HepG2 (cell line): ENCODE measurements around the gene COX4I1. TPM values are rescaled to one million over a fixed set of nuclear protein-coding genes. Genes with fewer than 3 reads are reported as not detected.

ENCODE experiments used
- AFF4 ChIP-seq: sonication (generic); formaldehyde crosslinking; IDR thresholded peaks from 2 replicates; pipeline ENCODE4 v1.4.0; 2020; ENCODE audit warnings: missing genetic modification reagents
- ARID4A ChIP-seq: sonication (generic); formaldehyde crosslinking; IDR thresholded peaks from 2 replicates; pipeline ENCODE4 v1.5.0; 2020; ENCODE audit warnings: mild to moderate bottlenecking, missing genetic modification reagents, borderline replicate concordance
- ATAD3A ChIP-seq: sonication (generic); formaldehyde crosslinking; IDR thresholded peaks from 2 replicates; pipeline ENCODE4 v1.4.0; 2020; ENCODE audit warnings: missing genetic modification reagents
- CBX2 ChIP-seq, 2 experiments: fragments of 200-600 bp in 1 of 2; sonication (generic); formaldehyde crosslinking in 1 of 2; IDR thresholded peaks; 2 replicates each; pipeline versions ENCODE4 v1.7.0 to v1.8.1; 2018 to 2022; ENCODE audit warnings: low read depth in 2 of 2, low read length in 1 of 2, mild to moderate bottlenecking in 1 of 2, missing genetic modification reagents in 1 of 2
- FOXK1 ChIP-seq: sonication (generic); formaldehyde crosslinking; IDR thresholded peaks from 2 replicates; pipeline ENCODE4 v1.4.0; 2020; ENCODE audit warnings: low read depth, missing genetic modification reagents, borderline replicate concordance
- FOXO4 ChIP-seq: sonication (generic); formaldehyde crosslinking; conservative IDR thresholded peaks from 2 replicates; pipeline ENCODE4 v1.8.1; 2023; ENCODE audit warnings: missing genetic modification reagents
- GMEB2 ChIP-seq: IDR thresholded peaks from 2 replicates; pipeline ENCODE4 v1.6.1; 2016; ENCODE audit warnings: missing biosample characterization, missing genetic modification reagents, low read depth
- NFE2 ChIP-seq: sonication (generic); formaldehyde crosslinking; IDR thresholded peaks from 2 replicates; pipeline ENCODE4 v1.4.0; 2020; ENCODE audit warnings: missing genetic modification reagents
- NFE2L1 ChIP-seq: sonication (generic); formaldehyde crosslinking; IDR thresholded peaks from 2 replicates; pipeline ENCODE4 v1.4.0; 2020; ENCODE audit warnings: missing genetic modification reagents, mild to moderate bottlenecking, borderline replicate concordance
- NFIC ChIP-seq: IDR thresholded peaks from 2 replicates; pipeline ENCODE4 v1.6.1; 2012; ENCODE audit warnings: mild to moderate bottlenecking, low read length, inconsistent platforms
- SIN3A ChIP-seq: IDR thresholded peaks from 2 replicates; pipeline ENCODE4 v1.6.1; 2011; ENCODE audit warnings: low read depth, mild to moderate bottlenecking, control low read depth, low read length, borderline replicate concordance
- ZBTB34 ChIP-seq: sonication (generic); formaldehyde crosslinking; IDR thresholded peaks from 2 replicates; pipeline ENCODE4 v1.8.0; 2022; ENCODE audit warnings: mild to moderate bottlenecking, missing genetic modification reagents
- ZNF354B ChIP-seq: sonication (generic); formaldehyde crosslinking; IDR thresholded peaks from 2 replicates; pipeline ENCODE4 v1.8.0; 2022; ENCODE audit warnings: mild to moderate bottlenecking, missing genetic modification reagents
- ZNF501 ChIP-seq: sonication (generic); formaldehyde crosslinking; IDR thresholded peaks from 2 replicates; pipeline ENCODE4 v1.5.1; 2020; ENCODE audit warnings: mild to moderate bottlenecking, moderate library complexity, missing genetic modification reagents
- ZNF546 ChIP-seq: sonication (generic); formaldehyde crosslinking; conservative IDR thresholded peaks from 2 replicates; pipeline ENCODE4 v1.8.1; 2023; ENCODE audit warnings: mild to moderate bottlenecking, missing genetic modification reagents
- ZNF570 ChIP-seq: sonication (generic); formaldehyde crosslinking; IDR thresholded peaks from 2 replicates; pipeline ENCODE4 v1.4.0; 2020; ENCODE audit warnings: mild to moderate bottlenecking, missing genetic modification reagents, borderline replicate concordance
- ZSCAN25 ChIP-seq: sonication (generic); formaldehyde crosslinking; IDR thresholded peaks from 2 replicates; pipeline ENCODE4 v1.8.0; 2022; ENCODE audit warnings: mild to moderate bottlenecking, missing genetic modification reagents
- polyA plus RNA-seq, 8 experiments: library from polyadenylated mRNA; depleted of rRNA in 3 of 8; stranded (reverse) in 7 of 8; unstranded in 1 of 8; fragments of >200 nt; fragmentation: Illumina TruSeq in 4 of 8; extraction: Trizol in 4 of 8; gene quantifications; 2 replicates each; pipeline versions ENCODE4 v1.2.1 to v1.2.3, GENCODE V29; 2011 to 2016; ENCODE audit warnings: low read depth in 4 of 8, missing spikeins in 1 of 8, mixed read lengths in 1 of 8; ENCODE audit not compliant: insufficient read depth in 1 of 8
- total RNA-seq, 5 experiments: library from RNA; depleted of rRNA; stranded (reverse); fragments of >200 nt; fragmentation: Illumina TruSeq; extraction: Trizol; gene quantifications; 2 replicates each; pipeline ENCODE4 v1.2.3, GENCODE V29; 2016; ENCODE audit warnings: low read depth in 1 of 5

COX4I1 gene
- total and polyA plus RNA-seq, 2 of the 13 experiments (the other 11 are each of a cell fraction or from before 2014, with no cell fraction given) = 658 to 902 TPM

- TF ChIP-seq AFF4 (no peak), ARID4A (CRISPR knock-in tag) (no peak), ZNF354B (CRISPR knock-in tag) (no peak), ZSCAN25 (CRISPR knock-in tag) (no peak), ZNF546 (no peak), ATAD3A (CRISPR knock-in tag) (no peak), NFE2L1 (CRISPR knock-in tag) (no peak), ZBTB34 (no peak), NFE2 (no peak), ZNF570 (CRISPR knock-in tag) (no peak), FOXO4 (no peak), ZNF501 (CRISPR knock-in tag) (no peak), NFIC (no peak), CBX2 (IDR thresholded peaks at IDR 0.05; ENCODE audit: low read depth, low read length) (no peak), CBX2 (CRISPR knock-in tag; IDR thresholded peaks at IDR 0.05; ENCODE audit: low read depth) (no peak), GMEB2 (CRISPR knock-in tag) (no peak), FOXK1 (CRISPR knock-in tag) (no peak), SIN3A (0 out of 2 replicates have a peak, but pooled peaks have one; percentile 48)
Observed at GRCh38 chr16:85798283-85798776, 1.2 kb upstream of the COX4I1 start (continued).
